Kidney (tissue), 14 donors: ENCODE measurements around the gene GPNMB. TPM values are rescaled to one million over a fixed set of nuclear protein-coding genes. Genes with fewer than 3 reads are reported as not detected.

Experiments
- DNase-seq, 5 donors: peaks; one replicate each; pipeline ENCODE4 v3.0.0-alpha.2; 2013 to 2020
- FAIRE-seq: peaks from 2 replicates; lab custom pipeline; 2012; peaks lifted over from hg19 to GRCh38; lab: Jason Lieb, UNC
- H3K27ac ChIP-seq, 2 donors: one replicate each; pipeline ENCODE4 v1.7.0; 2013; ENCODE audit warnings: low read depth in 2 of 2, low read length in 2 of 2, inconsistent platforms in 1 of 2
- H3K27me3 ChIP-seq: one replicate; pipeline ENCODE4 v1.7.1; 2013; ENCODE audit warnings: low read length, inconsistent platforms; ENCODE audit not compliant: control insufficient read depth, insufficient read depth
- H3K36me3 ChIP-seq, 3 donors: one replicate each; pipeline versions ENCODE4 v1.7.0 to v1.7.1; 2013; ENCODE audit warnings: low read length in 3 of 3, control low read depth in 1 of 3, inconsistent platforms in 1 of 3; ENCODE audit not compliant: insufficient read depth in 3 of 3, control insufficient read depth in 2 of 3
- H3K4me1 ChIP-seq, 3 donors: one replicate each; pipeline versions ENCODE4 v1.7.0 to v1.7.1; 2013; ENCODE audit warnings: low read length in 3 of 3, inconsistent platforms in 1 of 3, low read depth in 1 of 3; ENCODE audit not compliant: control insufficient read depth in 2 of 3, insufficient read depth in 2 of 3
- H3K4me3 ChIP-seq, 3 donors: one replicate each; pipeline versions ENCODE4 v1.7.0 to v1.8.1; 2013; ENCODE audit warnings: low read length in 3 of 3, control low read depth in 1 of 3, inconsistent platforms in 1 of 3
- H3K9ac ChIP-seq, 3 donors: one replicate each; pipeline versions ENCODE4 v1.7.0 to v1.7.1; 2013; ENCODE audit warnings: low read length in 3 of 3, control low read depth in 1 of 3, inconsistent platforms in 1 of 3
- H3K9me3 ChIP-seq, 3 donors: one replicate each; pipeline versions ENCODE4 v1.7.0 to v1.7.1; 2013; ENCODE audit warnings: low read length in 3 of 3, control low read depth in 1 of 3, inconsistent platforms in 1 of 3; ENCODE audit not compliant: control insufficient read depth in 2 of 3, insufficient read depth in 1 of 3
- intact Hi-C: fragments of 100-400 bp; cut with DNase I; formaldehyde crosslinking; loops from one replicate; pipeline ENCODE4 v1.11.1; 2022
- polyA plus RNA-seq: library from polyadenylated mRNA; stranded (reverse); fragments of 350-450 nt; fragmentation: Illumina TruSeq; extraction: RNeasy Lipid Tissue Mini Kit (QIAGEN cat#74804); gene quantifications from one replicate; pipeline ENCODE4 v1.2.3, GENCODE V29; 2014; ENCODE audit warnings: low read depth, low replicate concordance; ENCODE audit not compliant: insufficient read depth
- total RNA-seq: library from RNA; stranded (reverse); fragmentation: NEBNext Ultra II Directional; extraction: Animal tissue kit (Norgen Biotek cat#: 25700); gene quantifications from one replicate; pipeline ENCODE4 v1.2.1, GENCODE V29; 2021
- TF ChIP-seq, protein P1 (sequence below): IDR thresholded peaks from 3 replicates; pipeline ENCODE4 v1.5.1; 2012; ENCODE audit warnings: mild to moderate bottlenecking, moderate library complexity, borderline replicate concordance; ENCODE audit not compliant: insufficient read depth; ENCODE audit errors: extremely low read depth
- donor health status: control.
- donor health status: control.
- donor health status: control.
- donor health status: control.
- donor health status: control.
- donor health status: DM: yes; HTN: yes; CAD: no.
- donor health status: Normal renal cell carcinoma (clear cell type).

The GPNMB gene
- total and polyA plus RNA-seq, 2 donors from 2014 or later = 43.9 to 60.6 TPM

DNA sequence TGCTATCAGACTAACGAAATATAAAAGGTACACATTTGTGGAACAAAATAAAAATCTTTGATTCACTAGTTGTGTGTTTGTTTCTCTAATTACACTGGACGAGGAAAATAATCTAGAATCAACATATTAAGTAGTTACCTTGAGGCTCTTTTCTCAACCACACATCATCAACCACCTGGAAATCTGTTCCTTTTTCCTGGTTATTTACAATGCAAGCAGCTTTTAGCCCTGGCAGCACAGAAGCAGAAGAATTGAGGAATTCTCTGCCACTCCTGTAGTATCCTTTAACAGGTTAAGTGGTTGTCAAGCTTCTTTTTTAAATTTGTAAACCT lies 41.0 kb upstream of the GPNMB start:
- TF ChIP-seq, protein P1, sequence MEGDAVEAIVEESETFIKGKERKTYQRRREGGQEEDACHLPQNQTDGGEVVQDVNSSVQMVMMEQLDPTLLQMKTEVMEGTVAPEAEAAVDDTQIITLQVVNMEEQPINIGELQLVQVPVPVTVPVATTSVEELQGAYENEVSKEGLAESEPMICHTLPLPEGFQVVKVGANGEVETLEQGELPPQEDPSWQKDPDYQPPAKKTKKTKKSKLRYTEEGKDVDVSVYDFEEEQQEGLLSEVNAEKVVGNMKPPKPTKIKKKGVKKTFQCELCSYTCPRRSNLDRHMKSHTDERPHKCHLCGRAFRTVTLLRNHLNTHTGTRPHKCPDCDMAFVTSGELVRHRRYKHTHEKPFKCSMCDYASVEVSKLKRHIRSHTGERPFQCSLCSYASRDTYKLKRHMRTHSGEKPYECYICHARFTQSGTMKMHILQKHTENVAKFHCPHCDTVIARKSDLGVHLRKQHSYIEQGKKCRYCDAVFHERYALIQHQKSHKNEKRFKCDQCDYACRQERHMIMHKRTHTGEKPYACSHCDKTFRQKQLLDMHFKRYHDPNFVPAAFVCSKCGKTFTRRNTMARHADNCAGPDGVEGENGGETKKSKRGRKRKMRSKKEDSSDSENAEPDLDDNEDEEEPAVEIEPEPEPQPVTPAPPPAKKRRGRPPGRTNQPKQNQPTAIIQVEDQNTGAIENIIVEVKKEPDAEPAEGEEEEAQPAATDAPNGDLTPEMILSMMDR = no peak
- H3K4me1 ChIP-seq = peaks cover 0 to 7% (median 1%) of the 10 kb centered on the region in 3 donors
- H3K9ac ChIP-seq = peak overlapping the region in 1 of 3 donors; percentile 23
- FAIRE-seq (no peak), DNase-seq (peak in 2 of 5 donors; percentile 61 to 73)
- peak overlapping the region; percentile 70 to 71 for H3K27ac ChIP-seq
- H3K36me3 ChIP-seq = no peaks in the 10 kb centered on the region
- intact Hi-C loops = no loop called here
- peak overlapping the region in 2 of 3 donors; percentile 40 to 52 for H3K4me3 ChIP-seq
- no peaks in the 10 kb centered on the region for H3K27me3 ChIP-seq
- H3K9me3 ChIP-seq = no peaks in the 10 kb centered on the region

DNA sequence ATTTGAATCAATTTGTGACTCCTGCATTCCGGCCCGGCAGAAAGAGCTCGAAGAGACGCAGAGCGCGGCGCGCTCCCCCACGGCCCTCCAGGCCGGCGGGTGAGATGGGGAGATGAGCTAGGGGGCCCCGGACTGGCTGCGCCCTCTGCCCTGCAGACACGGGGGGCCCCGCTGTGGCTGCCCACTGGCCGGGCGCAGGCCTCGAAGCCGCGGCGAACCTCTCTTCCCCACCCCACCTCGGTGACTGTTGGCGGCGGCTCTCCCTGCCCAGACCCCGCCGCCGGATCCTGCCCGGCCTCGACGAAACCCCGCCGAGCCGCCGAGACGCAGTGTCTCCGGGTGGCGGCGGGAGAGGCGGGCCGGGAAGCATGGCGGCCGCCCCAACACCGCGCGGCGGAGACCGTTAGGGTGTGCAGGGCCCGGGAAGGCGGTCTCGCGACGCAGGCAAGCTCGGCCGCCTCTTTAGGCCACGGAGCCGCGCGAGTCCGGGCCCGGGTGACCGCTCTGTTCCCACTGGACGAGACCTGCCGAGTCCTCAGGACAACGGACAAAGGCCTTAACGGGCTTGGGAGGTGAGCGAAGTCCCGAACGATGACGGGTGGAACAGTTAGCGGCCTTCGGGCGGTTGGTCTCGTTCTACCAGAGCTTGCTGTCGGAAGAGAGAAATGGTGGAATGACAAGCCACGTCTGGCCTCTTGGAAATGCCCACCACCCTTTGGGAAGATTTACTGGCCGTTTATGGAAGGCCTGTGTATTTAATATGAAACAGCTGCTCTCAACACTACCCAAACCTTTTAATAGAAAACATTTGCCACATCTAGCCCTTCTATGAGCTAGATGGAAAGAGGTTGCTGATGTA lies 40.4 kb upstream of the GPNMB start:
- FAIRE-seq (no peak), DNase-seq (peak; percentile 52 to 79 (median 74))
- Histone ChIP-seq H3K4me1 (peaks cover 0 to 7% (median 6%) of the 10 kb centered on the region in 3 donors), H3K27ac (peak overlapping the region; percentile 70 to 71), H3K9me3 (no peaks in the 10 kb centered on the region), H3K9ac (peak overlapping the region; percentile 4 to 69 (median 54)), H3K27me3 (no peaks in the 10 kb centered on the region), H3K4me3 (peak overlapping the region; percentile 15 to 65 (median 52)), H3K36me3 (no peaks in the 10 kb centered on the region)
- intact Hi-C loops = no loop called here
- TF ChIP-seq, protein P1 = no peak

DNA sequence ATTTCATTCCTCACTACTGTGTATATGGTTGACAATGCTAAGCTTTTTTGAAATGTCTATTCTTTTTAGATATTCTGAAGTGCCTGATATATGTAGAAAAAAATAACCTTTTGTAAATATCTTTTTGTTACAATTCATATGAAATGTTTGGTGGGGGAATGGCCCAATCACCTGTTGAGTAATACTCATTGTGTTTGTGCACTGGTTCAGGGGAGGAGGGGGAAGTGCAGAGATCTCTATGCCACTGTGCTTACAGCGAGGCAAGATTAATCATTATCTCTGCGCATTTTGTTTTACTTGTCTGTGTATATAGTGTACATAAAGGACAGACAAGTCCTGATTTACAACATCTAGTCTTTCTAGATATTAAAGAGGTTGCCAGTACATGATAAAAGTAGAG lies 39.6 kb upstream of the GPNMB start:
- DNase-seq = peak in 2 of 5 donors; percentile 52 to 62
- TF ChIP-seq, protein P1 = no peak

More for the DNA sequence above, 39.6 kb upstream of the GPNMB start:
- peak overlapping the region in 2 of 3 donors; percentile 54 to 69 for H3K9ac ChIP-seq
- peak overlapping the region in 2 of 3 donors; percentile 52 to 65 for H3K4me3 ChIP-seq
- peaks cover 0 to 7% (median 6%) of the 10 kb centered on the region in 3 donors for H3K4me1 ChIP-seq
- no peaks in the 10 kb centered on the region for H3K9me3 ChIP-seq
- H3K27me3 ChIP-seq = no peaks in the 10 kb centered on the region
- H3K27ac ChIP-seq = peak overlapping the region in 1 of 2 donors; percentile 29
- no peak for FAIRE-seq
- intact Hi-C loops = no loop called here
- H3K36me3 ChIP-seq = no peaks in the 10 kb centered on the region
